CD4-positive, alpha-beta T cell (primary cell): ENCODE results near the gene KTI12. TPM values are rescaled to one million over a fixed set of nuclear protein-coding genes. Genes with fewer than 3 reads are reported as not detected.

Experiments
- ATAC-seq: fragments of 200-7000 bp; cut with Tn5 transposase; one replicate; pipeline ENCODE4 v1.10.0; 2022; ENCODE audit warnings: mild to moderate bottlenecking; ENCODE audit not compliant: poor library complexity
- CTCF ChIA-PET: fragments of 350-600 bp; sonication (Branson Sonifier 250); formaldehyde crosslinking; loops from one replicate; lab custom pipeline; 2021; ENCODE audit warnings: antibody characterized with exemption, inconsistent platforms; lab: Charles Lee
- POLR2A ChIA-PET: fragments of 350-600 bp; sonication (Branson Sonifier 250); formaldehyde crosslinking; loops from one replicate; lab custom pipeline; 2021; ENCODE audit warnings: antibody characterized with exemption, inconsistent platforms; lab: Charles Lee
- DNase-seq, 14 experiments: peaks; one replicate each; pipeline ENCODE4 v3.0.0-alpha.2; 2013 to 2020; ENCODE audit warnings: mixed read lengths in 2 of 14
- H3K27ac ChIP-seq, 2 donors: one replicate each; pipeline versions ENCODE4 v1.5.1 to v1.7.0; 2013; ENCODE audit warnings: low read length in 2 of 2, low read depth in 1 of 2, mild to moderate bottlenecking in 1 of 2
- H3K27me3 ChIP-seq, 2 experiments: 1 replicate in 1 of 2; 2 replicates in 1 of 2; pipeline versions ENCODE4 v1.6.1 to v1.7.0; 2013; ENCODE audit warnings: low read length in 2 of 2, control low read depth in 1 of 2, mild to moderate bottlenecking in 1 of 2, moderate library complexity in 1 of 2; ENCODE audit not compliant: insufficient read depth in 2 of 2, control insufficient read depth in 1 of 2
- H3K36me3 ChIP-seq: one replicate; pipeline ENCODE4 v1.6.1; 2013; ENCODE audit warnings: low read length, control low read depth; ENCODE audit not compliant: insufficient read depth
- H3K4me1 ChIP-seq: one replicate; pipeline ENCODE4 v1.6.1; 2013; ENCODE audit warnings: low read length, control low read depth; ENCODE audit not compliant: insufficient read depth
- H3K4me3 ChIP-seq: one replicate; pipeline ENCODE4 v1.5.1; 2013; ENCODE audit warnings: mild to moderate bottlenecking, low read length, moderate library complexity
- H3K9me3 ChIP-seq, 2 experiments: 1 replicate in 1 of 2; 2 replicates in 1 of 2; pipeline versions ENCODE4 v1.6.1 to v1.7.0; 2013; ENCODE audit warnings: low read length in 2 of 2, mild to moderate bottlenecking in 2 of 2, control low read depth in 1 of 2, moderate library complexity in 1 of 2; ENCODE audit not compliant: control insufficient read depth in 1 of 2, insufficient read depth in 1 of 2
- H3K27ac Mint-ChIP-seq: one replicate; pipeline ENCODE4 v1.8.0; 2020; ENCODE audit warnings: mixed read lengths
- H3K27me3 Mint-ChIP-seq: one replicate; pipeline ENCODE4 v1.8.0; 2021; ENCODE audit warnings: mixed read lengths
- H3K36me3 Mint-ChIP-seq: one replicate; pipeline ENCODE4 v1.8.0; 2021; ENCODE audit warnings: low read depth, mixed read lengths
- H3K4me1 Mint-ChIP-seq: one replicate; pipeline ENCODE4 v1.8.0; 2021; ENCODE audit warnings: low read depth, mixed read lengths
- H3K4me3 Mint-ChIP-seq: one replicate; pipeline ENCODE4 v1.8.0; 2020; ENCODE audit warnings: mild to moderate bottlenecking, mixed read lengths
- H3K9me3 Mint-ChIP-seq: one replicate; pipeline ENCODE4 v1.8.0; 2020; ENCODE audit warnings: mixed read lengths
- CTCF ChIP-seq: fragments of 200-600 bp; IDR thresholded peaks from one replicate; pipeline ENCODE4 v1.8.0; 2022; ENCODE audit warnings: antibody characterized with exemption, mild to moderate bottlenecking
- intact Hi-C, 2 experiments: fragments of 100-400 bp; cut with DNase I in 1 of 2; cut with micrococcal nuclease in 1 of 2; formaldehyde crosslinking; loops; one replicate each; pipeline versions ENCODE4 v1.15.1 to v1.9.0; 2023 to 2025; cut with DNase I, micrococcal nuclease
- total RNA-seq, 174 experiments: library from RNA in 2 of 174; stranded (reverse) in 2 of 174; gene quantifications; one replicate each; pipeline ENCODE4 v1.2.3 and lab custom pipeline; 2021 to 2026

KTI12 gene
- total RNA-seq, 2 experiments from 2014 or later: 23.4 to 24.0 TPM

- Mint-ChIP-seq H3K4me3 (no peak overlapping the region), H3K4me1 (peaks cover 30% of the 10 kb centered on the region), H3K27ac (no peak overlapping the region), H3K36me3 (peaks cover 49% of the 10 kb centered on the region), H3K9me3 (no peaks in the 10 kb centered on the region), H3K27me3 (no peaks in the 10 kb centered on the region)
- Histone ChIP-seq H3K4me1 (no peaks in the 10 kb centered on the region), H3K4me3 (no peak overlapping the region), H3K36me3 (peaks cover 19% of the 10 kb centered on the region), H3K27me3 (no peaks in the 10 kb centered on the region), H3K27ac (no peak overlapping the region), H3K9me3 (no peaks in the 10 kb centered on the region)
- no peak for TF ChIP-seq CTCF
- ChIA-PET CTCF (interaction anchor here (1.1 kb wide), 1 partner anchor 10 kb away, joined by 3 read pairs; the partner anchor contains the start of gene BTF3L4), POLR2A (no interaction called here)
- intact Hi-C loops: no loop called here
- no peak for DNase-seq
- no peak for ATAC-seq
Measured at GRCh38 chr1:52045236-52045635, 11.6 kb upstream of the KTI12 start.

- CTCF ChIA-PET: interaction anchor here (1.0 kb wide), 1 partner anchor 11 kb away, joined by 4 read pairs; no protein-coding TSS in a partner anchor
- ATAC-seq (no peak), DNase-seq (no peak)
- Mint-ChIP-seq H3K4me3 (no peak overlapping the region), H3K4me1 (peaks cover 18% of the 10 kb centered on the region), H3K36me3 (peaks cover 65% of the 10 kb centered on the region), H3K27ac (no peak overlapping the region), H3K27me3 (no peaks in the 10 kb centered on the region), H3K9me3 (no peaks in the 10 kb centered on the region)
- TF ChIP-seq CTCF: no peak
- Histone ChIP-seq H3K4me1 (no peaks in the 10 kb centered on the region), H3K27me3 (no peaks in the 10 kb centered on the region), H3K27ac (no peak overlapping the region), H3K9me3 (no peaks in the 10 kb centered on the region), H3K36me3 (peaks cover 37% of the 10 kb centered on the region), H3K4me3 (no peak overlapping the region)
- intact Hi-C loops: no loop called here
- POLR2A ChIA-PET: interaction anchor here (1.0 kb wide), 1 partner anchor 8 kb away, joined by 3 read pairs; the partner anchor contains the start of gene KTI12
Measured at GRCh38 chr1:52041551-52042185, 8.1 kb upstream of the KTI12 start.

- no peaks in the 10 kb centered on the region for H3K27me3 ChIP-seq
- ChIA-PET CTCF (no interaction called here), POLR2A (no interaction called here)
- no peak overlapping the region for H3K27ac Mint-ChIP-seq
- no peak overlapping the region for H3K4me3 Mint-ChIP-seq
- no peaks in the 10 kb centered on the region for H3K9me3 Mint-ChIP-seq
- no peak overlapping the region for H3K27ac ChIP-seq
- DNase-seq (no peak), ATAC-seq (no peak)
- TF ChIP-seq CTCF: no peak
- no peak overlapping the region for H3K4me3 ChIP-seq
- no peaks in the 10 kb centered on the region for H3K27me3 Mint-ChIP-seq
- H3K4me1 ChIP-seq: peaks cover 7% of the 10 kb centered on the region
- H3K36me3 Mint-ChIP-seq: peaks cover 58% of the 10 kb centered on the region
- H3K9me3 ChIP-seq: no peaks in the 10 kb centered on the region
- intact Hi-C loops: loop anchor here in 1 of 2 experiments (10.0 kb wide), 1 partner anchor 1073 kb away; the partner anchor contains the start of gene FAF1
- H3K4me1 Mint-ChIP-seq: peaks cover 13% of the 10 kb centered on the region
- peaks cover 30% of the 10 kb centered on the region for H3K36me3 ChIP-seq
Measured at GRCh38 chr1:52037909-52038308, 4.3 kb upstream of the KTI12 start.
